Stimulated activated naive B cell treated with anti-CD40 and anti-IgM and Interleukin-4, amounts not matched to agents 10 μg/mL and 1 μg/mL and 100 μg/mL, for 72 hours (primary cell): Measurements from ENCODE around the gene RPS19.
"Not testable (repeated sequence)": the region's sequence is repeated elsewhere in the genome, so short reads cannot be mapped to it uniquely, and the experiment has no call there.

Experiments
- ATAC-seq, 2 donors: fragments of 150-1000 bp; cut with Tn5 transposase; replicated peaks; 2 replicates each; pipeline ENCODE4 v1.10.0; 2021; ENCODE audit warnings: moderate library complexity in 1 of 2
- DNase-seq: peaks from one replicate; pipeline ENCODE4 v3.0.0; 2021
- H3K27ac Mint-ChIP-seq: one replicate; pipeline ENCODE4 v1.8.0; 2022; ENCODE audit warnings: mild to moderate bottlenecking, mixed read lengths
- H3K27me3 Mint-ChIP-seq, 2 donors: one replicate each; pipeline ENCODE4 v1.8.0; 2022; ENCODE audit warnings: mixed read lengths in 2 of 2
- H3K36me3 Mint-ChIP-seq, 2 donors: one replicate each; pipeline ENCODE4 v1.8.0; 2022; ENCODE audit warnings: mixed read lengths in 2 of 2, mild to moderate bottlenecking in 1 of 2
- H3K4me1 Mint-ChIP-seq, 2 donors: one replicate each; pipeline ENCODE4 v1.8.0; 2022; ENCODE audit warnings: mixed read lengths in 2 of 2, mild to moderate bottlenecking in 1 of 2
- H3K4me3 Mint-ChIP-seq, 2 donors: one replicate each; pipeline ENCODE4 v1.8.0; 2022; ENCODE audit warnings: mild to moderate bottlenecking in 2 of 2, mixed read lengths in 2 of 2, moderate library complexity in 1 of 2
- H3K9me3 Mint-ChIP-seq, 2 donors: one replicate each; pipeline ENCODE4 v1.8.0; 2022; ENCODE audit warnings: mixed read lengths in 2 of 2, mild to moderate bottlenecking in 1 of 2

Gene RPS19

DNA sequence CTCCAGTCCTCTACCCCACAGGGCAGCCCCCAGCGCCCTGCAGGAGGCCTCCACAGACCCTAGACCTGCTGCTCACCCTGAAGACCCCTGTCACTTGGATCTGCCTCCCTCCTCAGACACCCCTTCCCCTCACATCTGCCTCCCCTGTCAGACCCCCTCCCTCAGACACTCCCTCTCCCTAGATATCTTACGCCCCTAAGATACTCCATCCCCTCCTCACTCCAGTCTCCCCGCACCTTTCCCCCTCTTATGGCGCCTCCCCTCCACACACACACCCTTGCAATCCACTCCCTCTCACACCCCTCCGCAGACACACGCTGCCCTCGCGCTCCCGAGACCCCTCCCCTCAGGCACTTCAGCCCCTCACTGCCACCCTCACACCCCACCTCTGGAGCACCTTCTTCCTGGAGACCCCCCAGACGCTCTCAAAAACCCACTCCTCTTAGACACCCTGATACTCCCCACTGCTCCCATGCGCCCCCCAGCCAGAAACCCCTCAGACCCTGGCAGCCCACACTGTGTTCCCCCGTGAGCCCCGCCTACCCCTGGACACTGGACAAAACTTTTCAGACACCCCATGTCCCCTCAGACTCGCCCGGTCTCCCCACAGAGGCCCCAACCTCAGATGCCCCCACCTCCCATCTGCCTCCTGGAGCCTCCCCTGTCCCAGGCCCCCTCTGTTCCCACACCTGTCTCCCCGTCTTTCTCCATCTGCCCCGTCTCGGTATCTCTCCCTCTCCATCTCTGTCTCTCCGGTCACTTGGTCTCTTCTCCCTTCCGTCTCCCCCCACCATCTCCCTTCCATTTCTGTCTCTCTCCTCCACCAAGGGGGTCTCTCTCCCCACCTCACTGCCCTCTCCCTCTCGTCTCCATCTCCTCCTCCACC lies 53.7 kb downstream of the RPS19 start:
- ATAC-seq (peak; percentile 6 to 15), DNase-seq (no peak)
- peaks cover 0 to 16% of the 10 kb centered on the region in 2 donors for H3K36me3 Mint-ChIP-seq
- no peaks in the 10 kb centered on the region for H3K9me3 Mint-ChIP-seq
- no peak overlapping the region for H3K27ac Mint-ChIP-seq
- peaks cover 33 to 44% of the 10 kb centered on the region in 2 donors for H3K4me1 Mint-ChIP-seq
- peaks cover 12 to 20% of the 10 kb centered on the region in 2 donors for H3K27me3 Mint-ChIP-seq
- H3K4me3 Mint-ChIP-seq: peak overlapping the region; percentile 8 to 31

DNA sequence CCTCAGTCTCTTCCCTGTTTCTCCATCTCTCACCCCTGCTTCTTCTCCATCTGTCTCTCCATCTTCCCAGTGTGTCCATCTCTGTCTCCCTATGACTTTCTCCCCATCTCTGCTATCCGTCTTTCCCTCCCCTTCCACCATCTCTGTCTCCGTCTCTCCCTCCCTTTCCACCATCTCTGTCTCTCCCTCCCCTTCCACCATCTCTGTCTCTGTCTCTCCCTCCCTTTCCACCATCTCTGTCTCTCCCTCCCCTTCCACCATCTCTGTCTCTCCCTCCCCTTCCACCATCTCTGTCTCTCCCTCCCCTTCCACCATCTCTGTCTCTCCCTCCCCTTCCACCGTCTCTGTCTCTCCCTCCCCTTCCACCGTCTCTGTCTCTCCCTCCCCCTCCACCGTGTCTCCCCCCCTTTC lies 54.4 kb downstream of the RPS19 start:
- not testable (repeated sequence) for ATAC-seq, H3K27ac Mint-ChIP-seq, H3K36me3 Mint-ChIP-seq, DNase-seq, H3K9me3 Mint-ChIP-seq
- peak overlapping the region; percentile 3 to 31 for H3K4me3 Mint-ChIP-seq
- H3K27me3 Mint-ChIP-seq: peaks cover 12 to 20% of the 10 kb centered on the region in 2 donors
- H3K4me1 Mint-ChIP-seq: peaks cover 33 to 38% of the 10 kb centered on the region in 2 donors

- no peak overlapping the region for H3K4me3 Mint-ChIP-seq
- ATAC-seq: no peak
- H3K27ac Mint-ChIP-seq: no peak overlapping the region
- H3K36me3 Mint-ChIP-seq: peaks cover 0 to 9% of the 10 kb centered on the region in 2 donors
- peaks cover 33 to 37% of the 10 kb centered on the region in 2 donors for H3K4me1 Mint-ChIP-seq
- H3K27me3 Mint-ChIP-seq: peaks cover 12 to 20% of the 10 kb centered on the region in 2 donors
- H3K9me3 Mint-ChIP-seq: no peaks in the 10 kb centered on the region
- no peak for DNase-seq
These were observed 55.1 kb downstream of the RPS19 start for GRCh38 chr19:41915021-41915775.

DNA sequence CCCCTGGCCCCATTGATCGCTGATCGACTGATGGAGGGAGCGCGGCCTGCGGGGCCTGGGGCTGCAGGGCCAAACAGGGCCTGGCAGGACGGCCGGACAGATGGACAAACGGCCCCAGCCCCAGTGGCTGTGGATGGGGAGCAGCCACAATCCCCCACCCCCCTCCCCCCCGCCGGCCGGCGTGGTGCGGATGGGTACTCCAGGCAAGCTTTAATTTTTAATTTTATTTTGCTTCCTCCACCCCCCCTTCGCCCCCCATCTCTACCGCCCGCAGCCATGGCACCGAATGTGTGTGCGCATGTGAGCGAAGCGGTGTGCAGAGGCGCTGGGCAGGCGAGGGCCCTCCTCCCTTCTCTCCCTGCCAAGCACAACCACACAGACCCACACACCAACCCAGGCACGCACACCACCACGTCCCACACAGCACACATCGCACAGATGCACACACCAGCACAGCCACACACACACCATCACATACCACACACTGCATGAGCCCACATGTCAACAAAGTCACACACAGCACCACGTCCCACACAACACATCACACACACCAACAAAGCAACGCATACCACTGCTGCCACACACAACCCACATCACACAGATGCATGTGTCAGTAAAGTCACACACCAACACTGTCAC lies 55.8 kb downstream of the RPS19 start:
- Mint-ChIP-seq H3K4me1 (peaks cover 28 to 33% of the 10 kb centered on the region in 2 donors), H3K36me3 (peaks cover 0 to 4% of the 10 kb centered on the region in 2 donors), H3K9me3 (no peaks in the 10 kb centered on the region), H3K27me3 (peaks cover 12 to 20% of the 10 kb centered on the region in 2 donors), H3K4me3 (no peak overlapping the region), H3K27ac (no peak overlapping the region)
- ATAC-seq (no peak), DNase-seq (no peak)

DNA sequence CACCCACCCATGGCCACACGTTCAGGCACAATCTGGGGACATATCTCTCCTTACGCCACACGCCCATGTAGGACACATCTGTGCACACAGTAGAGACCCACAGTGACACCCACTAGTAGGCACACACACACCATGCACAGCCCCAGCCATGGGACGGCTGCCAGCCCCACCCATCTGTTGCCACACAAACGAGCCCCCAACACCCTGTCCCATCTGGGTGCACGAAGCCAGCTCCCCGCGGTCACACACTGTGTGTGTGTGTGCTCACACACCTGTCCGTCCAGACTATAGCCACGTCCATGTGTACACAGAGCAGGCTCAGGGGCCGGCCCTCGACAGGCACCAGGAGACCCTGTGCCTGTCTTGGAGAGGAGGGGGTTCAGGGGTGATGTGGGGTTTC lies 57.6 kb downstream of the RPS19 start:
- peaks cover 14 to 28% of the 10 kb centered on the region in 2 donors for H3K27me3 Mint-ChIP-seq
- H3K4me1 Mint-ChIP-seq: peaks cover 24 to 32% of the 10 kb centered on the region in 2 donors
- no peak for ATAC-seq
- no peak for DNase-seq
- H3K4me3 Mint-ChIP-seq: no peak overlapping the region
- H3K27ac Mint-ChIP-seq: no peak overlapping the region
- H3K9me3 Mint-ChIP-seq: no peaks in the 10 kb centered on the region
- no peaks in the 10 kb centered on the region for H3K36me3 Mint-ChIP-seq

DNA sequence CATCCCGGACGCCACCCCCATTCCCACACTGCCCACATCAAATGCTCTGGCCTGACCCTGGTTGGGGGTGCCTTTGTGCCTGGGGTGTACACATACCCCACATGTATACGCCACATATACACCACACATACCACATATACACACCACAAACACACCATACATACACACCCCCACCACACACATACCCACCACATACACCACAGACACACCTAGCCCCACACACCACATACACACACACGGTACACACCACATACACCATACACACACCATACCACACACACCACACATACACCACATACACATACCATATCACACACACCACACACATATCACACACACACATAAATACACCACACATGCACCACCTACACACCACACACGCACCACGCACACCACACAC lies 58.0 kb downstream of the RPS19 start:
- Mint-ChIP-seq H3K27me3 (peaks cover 16 to 27% of the 10 kb centered on the region in 2 donors), H3K9me3 (no peaks in the 10 kb centered on the region), H3K4me3 (no peak overlapping the region), H3K36me3 (no peaks in the 10 kb centered on the region), H3K4me1 (peaks cover 26 to 36% of the 10 kb centered on the region in 2 donors), H3K27ac (no peak overlapping the region)
- DNase-seq (no peak), ATAC-seq (no peak)

DNA sequence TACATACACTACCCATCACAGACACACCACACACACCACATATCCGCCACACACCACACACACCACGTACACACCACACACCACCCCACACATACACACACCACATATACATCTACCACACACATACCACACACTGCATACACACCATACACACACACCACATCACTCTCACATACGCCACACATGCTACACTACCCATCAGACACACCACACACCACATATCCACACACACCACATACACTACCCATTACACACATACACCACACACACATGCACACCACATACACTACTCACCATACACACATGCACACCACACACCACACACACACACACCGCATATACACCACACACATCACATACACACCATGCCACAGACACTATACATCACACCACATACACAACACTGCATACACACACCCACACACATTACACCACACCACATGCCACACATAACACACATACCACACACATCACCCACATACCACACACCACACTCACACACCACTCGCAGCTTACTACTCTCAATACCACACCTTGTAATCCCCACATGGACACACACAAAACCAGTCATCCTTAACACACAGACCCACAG lies 58.7 kb downstream of the RPS19 start:
- DNase-seq (no peak), ATAC-seq (no peak)
- Mint-ChIP-seq H3K4me3 (no peak overlapping the region), H3K27me3 (peaks cover 20 to 25% of the 10 kb centered on the region in 2 donors), H3K27ac (no peak overlapping the region), H3K36me3 (no peaks in the 10 kb centered on the region), H3K9me3 (no peaks in the 10 kb centered on the region), H3K4me1 (peaks cover 24 to 35% of the 10 kb centered on the region in 2 donors)

DNA sequence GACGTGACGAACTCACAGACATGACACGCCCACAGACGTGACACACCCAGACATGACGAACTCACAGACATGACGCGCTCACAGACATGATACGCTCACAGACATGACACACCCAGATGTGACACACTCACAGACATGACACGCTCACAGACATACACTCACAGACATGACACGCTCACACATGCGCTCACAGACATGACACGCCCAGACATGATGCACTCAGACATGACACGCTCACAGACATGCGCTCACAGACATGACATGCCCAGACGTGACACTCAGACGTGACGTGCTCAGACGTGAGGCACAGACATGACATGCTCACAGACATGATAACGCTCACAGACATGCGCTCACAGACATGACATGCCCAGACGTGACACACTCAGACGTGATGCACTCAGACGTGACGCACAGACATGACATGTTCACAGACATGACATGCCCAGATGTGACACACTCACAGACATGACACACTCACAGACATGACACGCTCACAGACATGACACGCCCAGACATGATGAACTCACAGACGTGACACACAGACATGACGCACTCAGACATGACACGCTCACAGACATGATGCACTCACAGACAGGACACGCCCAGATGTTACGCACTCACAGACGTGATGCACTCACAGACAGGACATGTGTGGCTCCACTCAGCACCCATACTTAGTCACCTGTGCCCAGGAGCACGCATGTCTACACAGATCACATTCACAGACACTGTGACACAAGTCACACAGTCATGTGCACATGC lies 60.1 kb downstream of the RPS19 start:
- ATAC-seq (peak; percentile 1 to 2), DNase-seq (no peak)
- Mint-ChIP-seq H3K27me3 (peaks cover 17 to 20% of the 10 kb centered on the region in 2 donors), H3K4me3 (no peak overlapping the region), H3K36me3 (no peaks in the 10 kb centered on the region), H3K9me3 (no peaks in the 10 kb centered on the region), H3K27ac (no peak overlapping the region), H3K4me1 (peaks cover 18 to 26% of the 10 kb centered on the region in 2 donors)

- no peaks in the 10 kb centered on the region for H3K9me3 Mint-ChIP-seq
- peak; percentile 28 to 35 for ATAC-seq
- peaks cover 17 to 20% of the 10 kb centered on the region in 2 donors for H3K27me3 Mint-ChIP-seq
- peak overlapping the region; percentile 40 to 50 for H3K4me3 Mint-ChIP-seq
- no peak overlapping the region for H3K27ac Mint-ChIP-seq
- H3K36me3 Mint-ChIP-seq: no peaks in the 10 kb centered on the region
- H3K4me1 Mint-ChIP-seq: peaks cover 18 to 26% of the 10 kb centered on the region in 2 donors
- DNase-seq: no peak
These were observed 61.0 kb downstream of the RPS19 start for GRCh38 chr19:41920882-41921576.

DNA sequence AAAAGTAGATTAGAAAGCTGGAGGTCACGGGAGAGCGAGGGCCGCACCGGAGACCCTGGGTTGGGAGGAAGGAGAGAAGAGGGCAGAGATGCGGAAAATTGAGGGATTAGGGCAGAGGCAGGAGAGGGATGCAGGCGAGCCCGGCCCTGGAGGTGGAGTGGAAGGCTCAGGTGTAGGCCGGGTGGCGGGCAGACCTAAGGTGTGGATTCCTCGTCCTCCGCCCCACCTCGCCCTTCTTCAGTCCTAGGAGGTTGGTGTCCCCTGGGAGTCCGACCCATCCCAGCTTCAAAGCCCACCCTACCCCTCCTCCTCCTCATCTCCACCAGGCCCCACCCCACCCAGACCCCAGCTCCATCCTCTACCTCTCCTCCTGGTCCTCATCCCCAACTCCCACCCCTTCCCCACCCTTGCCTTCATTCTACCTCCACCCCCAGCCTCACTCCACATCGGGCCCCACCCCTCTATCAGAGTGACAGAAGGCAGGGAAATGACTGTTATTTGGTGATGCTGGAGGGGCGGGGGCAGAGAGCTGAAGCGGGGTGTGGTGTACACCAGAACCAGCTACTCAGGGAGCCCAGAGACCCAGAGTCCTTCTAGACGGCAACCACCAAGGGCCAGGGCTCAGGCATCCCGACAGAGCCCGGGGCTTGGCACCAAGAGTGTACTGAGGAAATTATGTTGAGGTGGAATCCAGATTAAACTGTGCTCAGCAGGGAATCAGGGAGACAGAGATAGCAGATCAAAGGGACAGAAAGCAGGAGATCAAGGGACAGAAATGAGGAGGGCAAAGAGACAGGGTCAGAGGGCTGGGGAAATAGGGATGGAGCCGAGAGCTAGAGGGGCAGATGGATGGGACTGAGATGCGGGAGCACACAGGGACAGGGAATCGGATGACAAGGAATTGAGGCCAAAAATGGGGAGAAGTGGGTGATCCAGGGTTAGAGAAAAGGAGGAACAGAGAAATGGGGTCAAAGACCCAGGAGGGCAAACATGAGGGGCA lies 61.8 kb downstream of the RPS19 start:
- no peak for DNase-seq
- peak overlapping the region; percentile 40 to 50 for H3K4me3 Mint-ChIP-seq
- H3K4me1 Mint-ChIP-seq: peaks cover 18 to 26% of the 10 kb centered on the region in 2 donors
- peak; percentile 48 to 57 for ATAC-seq
- no peaks in the 10 kb centered on the region for H3K36me3 Mint-ChIP-seq
- peaks cover 17 to 20% of the 10 kb centered on the region in 2 donors for H3K27me3 Mint-ChIP-seq
- H3K9me3 Mint-ChIP-seq: no peaks in the 10 kb centered on the region
- peak overlapping the region; percentile 43 for H3K27ac Mint-ChIP-seq
